Endothelial cell of umbilical vein (primary cell): ENCODE data around the gene SLC39A12. TPM values are rescaled to one million over a fixed set of nuclear protein-coding genes. Genes with fewer than 3 reads are reported as not detected.

Experiments used
- BruUV-seq: library from RNA; stranded (reverse); fragments of 400-500 nt; replicated peaks from 2 replicates; lab custom pipeline; 2021; lab: Mats Ljungman, UMichigan
- CTCF ChIA-PET: fragments of 300-600, 350-600 bp; sonication (Branson Sonifier 250); formaldehyde crosslinking; loops from one replicate; lab custom pipeline; 2021; ENCODE audit warnings: antibody characterized with exemption, inconsistent platforms; lab: Charles Lee
- POLR2A ChIA-PET: fragments of 300-600, 350-600 bp; sonication (Branson Sonifier 250); formaldehyde crosslinking; loops from one replicate; lab custom pipeline; 2021; ENCODE audit warnings: antibody characterized with exemption, inconsistent platforms; lab: Charles Lee
- DNase-seq: peaks from one replicate; pipeline ENCODE4 v3.0.0-alpha.2; 2011; ENCODE audit warnings: low read depth, low spot score
- FAIRE-seq: peaks from 2 replicates; lab custom pipeline; 2011; peaks lifted over from hg19 to GRCh38; lab: Jason Lieb, UNC
- H2AFZ ChIP-seq: 2 replicates; pipeline ENCODE4 v1.6.0; 2012; ENCODE audit warnings: low read depth, low read length, control low read depth, inconsistent platforms
- H3K27ac ChIP-seq: 2 replicates; pipeline ENCODE4 v1.5.1; 2011; ENCODE audit warnings: low read depth, mild to moderate bottlenecking, control low read depth, low read length, moderate library complexity; ENCODE audit not compliant: insufficient read depth
- H3K27me3 ChIP-seq, 2 experiments: 2 replicates each; pipeline versions ENCODE4 v1.6.0 to v1.6.1; 2011; ENCODE audit warnings: low read length in 2 of 2, mixed read lengths in 1 of 2; ENCODE audit not compliant: control insufficient read depth in 2 of 2, insufficient read depth in 2 of 2
- H3K36me3 ChIP-seq, 2 experiments: 2 replicates in 1 of 2; 3 replicates in 1 of 2; pipeline ENCODE4 v1.5.1; 2011; ENCODE audit warnings: low read length in 2 of 2, mild to moderate bottlenecking in 1 of 2, moderate library complexity in 1 of 2; ENCODE audit not compliant: control insufficient read depth in 2 of 2, insufficient read depth in 2 of 2; ENCODE audit errors: extremely low read depth in 1 of 2
- H3K4me1 ChIP-seq: 3 replicates; pipeline ENCODE4 v1.5.1; 2011; ENCODE audit warnings: mild to moderate bottlenecking, low read length; ENCODE audit not compliant: control insufficient read depth, insufficient read depth; ENCODE audit errors: extremely low read depth
- H3K4me2 ChIP-seq: 2 replicates; pipeline ENCODE4 v1.6.1; 2011; ENCODE audit warnings: low read length, control low read depth, mixed read lengths; ENCODE audit not compliant: insufficient read depth
- H3K4me3 ChIP-seq, 3 experiments: fragments of 200-600 bp in 1 of 3; sonication (generic), shearing (Covaris generic) in 1 of 3; replicated peaks in 1 of 3; 2 replicates each; pipeline ENCODE4 v1.5.1; 2011 to 2016; ENCODE audit warnings: control low read depth in 3 of 3, low read length in 3 of 3, mild to moderate bottlenecking in 2 of 3, inconsistent platforms in 1 of 3, low read depth in 1 of 3, moderate library complexity in 1 of 3; ENCODE audit not compliant: insufficient read depth in 1 of 3
- H3K79me2 ChIP-seq: 2 replicates; pipeline ENCODE4 v1.6.0; 2012; ENCODE audit warnings: low read length, inconsistent platforms; ENCODE audit not compliant: control insufficient read depth, insufficient read depth
- H3K9ac ChIP-seq: replicated peaks from 2 replicates; pipeline ENCODE3; 2011; ENCODE audit warnings: low read length, control low read depth; ENCODE audit not compliant: insufficient read depth; ENCODE audit errors: extremely low read depth
- H3K9me1 ChIP-seq: replicated peaks from 3 replicates; pipeline ENCODE4 v1.6.0; 2011; ENCODE audit warnings: mild to moderate bottlenecking, low read length; ENCODE audit not compliant: control insufficient read depth, insufficient read depth; ENCODE audit errors: extremely low read depth
- H3K9me3 ChIP-seq: replicated peaks from 2 replicates; pipeline ENCODE4 v1.5.1; 2012; ENCODE audit warnings: low read length, inconsistent platforms; ENCODE audit not compliant: control insufficient read depth, insufficient read depth
- H4K20me1 ChIP-seq: replicated peaks from 2 replicates; pipeline ENCODE3; 2011; ENCODE audit warnings: mild to moderate bottlenecking, low read length; ENCODE audit not compliant: control insufficient read depth, insufficient read depth; ENCODE audit errors: extremely low read depth
- EZH2 ChIP-seq: IDR thresholded peaks from 2 replicates; pipeline ENCODE4 v1.6.1; 2012; ENCODE audit warnings: borderline replicate concordance, low read depth, mild to moderate bottlenecking, moderate library complexity, low read length, inconsistent platforms; ENCODE audit not compliant: severe bottlenecking
- FOS ChIP-seq: IDR thresholded peaks from 2 replicates; pipeline ENCODE4 v1.6.1; 2011; ENCODE audit warnings: mild to moderate bottlenecking, low read length, moderate library complexity, borderline replicate concordance; ENCODE audit not compliant: insufficient read depth
- GATA2 ChIP-seq: IDR thresholded peaks from 2 replicates; pipeline ENCODE4 v1.7.0; 2011; ENCODE audit warnings: low read depth, mild to moderate bottlenecking, moderate library complexity, mixed read lengths, low read length; ENCODE audit not compliant: insufficient read length, insufficient read depth
- JUN ChIP-seq: IDR thresholded peaks from 2 replicates; pipeline ENCODE4 v1.6.1; 2011; ENCODE audit warnings: borderline replicate concordance, low read depth; ENCODE audit not compliant: insufficient read length, insufficient read depth
- MAX ChIP-seq: IDR thresholded peaks from 2 replicates; pipeline ENCODE4 v1.6.1; 2011; ENCODE audit not compliant: insufficient read depth, insufficient read length
- MYC ChIP-seq: IDR thresholded peaks from one replicate; pipeline ENCODE4 v1.6.1; 2011; ENCODE audit warnings: mild to moderate bottlenecking, low read depth, low read length
- POLR2A ChIP-seq: IDR thresholded peaks from 2 replicates; pipeline ENCODE4 v1.6.1; 2012; ENCODE audit warnings: low read depth, mild to moderate bottlenecking, control low read depth, low read length
- POLR2AphosphoS5 ChIP-seq: IDR thresholded peaks from 2 replicates; pipeline ENCODE4 v1.6.1; 2012; ENCODE audit warnings: low read depth, mild to moderate bottlenecking, control low read depth, low read length, moderate library complexity; ENCODE audit not compliant: insufficient read depth
- dilution Hi-C: fragments of 300-500 bp; cut with MboI; formaldehyde crosslinking; loops from one replicate; pipeline ENCODE4 v1.15.0; 2019; ENCODE audit warnings: low sequenced_read_pairs; ENCODE audit not compliant: extremely low pct_ligation_motif_present
- intact Hi-C: fragments of 100-400 bp; cut with micrococcal nuclease; formaldehyde crosslinking; loops from one replicate; pipeline ENCODE4 v1.10.0; 2022
- polyA plus RNA-seq, 4 experiments: library from polyadenylated mRNA; depleted of rRNA in 3 of 4; stranded (reverse) in 3 of 4; unstranded in 1 of 4; fragments of >200 nt; gene quantifications; 2 replicates each; pipeline versions ENCODE4 v1.2.1 to v1.2.3, GENCODE V29; 2011 to 2012; ENCODE audit warnings: missing spikeins in 1 of 4
- total RNA-seq: library from RNA; stranded (reverse); gene quantifications from 2 replicates; pipeline ENCODE4 v1.2.3, GENCODE V29; 2021
- TF ChIP-seq, protein P1 (sequence below), 2 donors: IDR thresholded peaks; 1 replicate in 1 of 2; 2 replicates in 1 of 2; pipeline ENCODE4 v1.5.1; 2011; ENCODE audit warnings: low read length in 2 of 2, mild to moderate bottlenecking in 2 of 2, moderate library complexity in 2 of 2, control low read depth in 1 of 2, inconsistent platforms in 1 of 2, low read depth in 1 of 2; ENCODE audit not compliant: insufficient read depth in 1 of 2; ENCODE audit errors: extremely low read depth in 1 of 2

Gene SLC39A12
- total and polyA plus RNA-seq, 2 donors (not counting 3 experiments of a cell fraction or from before 2014, with no cell fraction given) = not detected

DNA sequence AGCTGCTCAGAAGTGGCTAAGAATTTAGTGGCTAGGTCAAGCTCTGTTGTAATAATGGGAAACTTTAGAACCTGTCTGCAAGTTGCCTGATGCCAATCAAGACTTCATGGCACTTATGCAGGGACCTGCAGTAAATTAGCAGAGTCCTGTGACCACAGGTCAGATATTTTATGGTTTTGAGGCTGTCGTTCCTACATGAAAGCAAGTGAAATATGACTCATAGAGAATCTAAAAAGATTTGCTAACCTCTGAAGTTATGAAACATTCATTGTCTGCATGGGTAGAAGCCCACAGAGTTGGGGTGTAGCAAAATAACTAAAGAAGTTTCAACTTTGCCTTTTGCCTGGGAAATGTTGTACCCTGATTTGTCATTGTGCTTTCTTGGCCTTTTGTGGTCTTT is 32.3 kb downstream of the SLC39A12 start:
- Histone ChIP-seq H3K4me1 (no peaks in the 10 kb centered on the region), H3K4me3 (no peak overlapping the region), H2AFZ (no peak overlapping the region), H3K4me2 (no peak overlapping the region), H3K27ac (no peak overlapping the region), H3K79me2 (no peaks in the 10 kb centered on the region), H4K20me1 (no peaks in the 10 kb centered on the region), H3K9me3 (no peaks in the 10 kb centered on the region), H3K36me3 (no peaks in the 10 kb centered on the region), H3K27me3 (no peaks in the 10 kb centered on the region), H3K9ac (no peak overlapping the region), H3K9me1 (no peaks in the 10 kb centered on the region)
- ChIA-PET POLR2A (no interaction called here), CTCF (no interaction called here)
- no peak for FAIRE-seq
- BruUV-seq = no TSS peak
- intact Hi-C loops = no loop called here
- dilution Hi-C loops = no loop called here
- TF ChIP-seq GATA2 = no peak
- TF ChIP-seq MAX = no peak
- TF ChIP-seq POLR2AphosphoS5 = no peak
- TF ChIP-seq MYC = no peak
- no peak for TF ChIP-seq JUN
- TF ChIP-seq, protein P1, sequence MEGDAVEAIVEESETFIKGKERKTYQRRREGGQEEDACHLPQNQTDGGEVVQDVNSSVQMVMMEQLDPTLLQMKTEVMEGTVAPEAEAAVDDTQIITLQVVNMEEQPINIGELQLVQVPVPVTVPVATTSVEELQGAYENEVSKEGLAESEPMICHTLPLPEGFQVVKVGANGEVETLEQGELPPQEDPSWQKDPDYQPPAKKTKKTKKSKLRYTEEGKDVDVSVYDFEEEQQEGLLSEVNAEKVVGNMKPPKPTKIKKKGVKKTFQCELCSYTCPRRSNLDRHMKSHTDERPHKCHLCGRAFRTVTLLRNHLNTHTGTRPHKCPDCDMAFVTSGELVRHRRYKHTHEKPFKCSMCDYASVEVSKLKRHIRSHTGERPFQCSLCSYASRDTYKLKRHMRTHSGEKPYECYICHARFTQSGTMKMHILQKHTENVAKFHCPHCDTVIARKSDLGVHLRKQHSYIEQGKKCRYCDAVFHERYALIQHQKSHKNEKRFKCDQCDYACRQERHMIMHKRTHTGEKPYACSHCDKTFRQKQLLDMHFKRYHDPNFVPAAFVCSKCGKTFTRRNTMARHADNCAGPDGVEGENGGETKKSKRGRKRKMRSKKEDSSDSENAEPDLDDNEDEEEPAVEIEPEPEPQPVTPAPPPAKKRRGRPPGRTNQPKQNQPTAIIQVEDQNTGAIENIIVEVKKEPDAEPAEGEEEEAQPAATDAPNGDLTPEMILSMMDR (IDR thresholded peaks at IDR 0.05; ENCODE audit: extremely low read depth in 1 of 2, insufficient read depth in 1 of 2, low read depth in 1 of 2, low read length in 2 of 2) = no peak
- no peak for TF ChIP-seq FOS
- no peak for TF ChIP-seq POLR2A
- no peak for TF ChIP-seq EZH2
- DNase-seq = no peak
